Measurements from ENCODE around the gene CNTNAP5.

Gene CNTNAP5

DNA sequence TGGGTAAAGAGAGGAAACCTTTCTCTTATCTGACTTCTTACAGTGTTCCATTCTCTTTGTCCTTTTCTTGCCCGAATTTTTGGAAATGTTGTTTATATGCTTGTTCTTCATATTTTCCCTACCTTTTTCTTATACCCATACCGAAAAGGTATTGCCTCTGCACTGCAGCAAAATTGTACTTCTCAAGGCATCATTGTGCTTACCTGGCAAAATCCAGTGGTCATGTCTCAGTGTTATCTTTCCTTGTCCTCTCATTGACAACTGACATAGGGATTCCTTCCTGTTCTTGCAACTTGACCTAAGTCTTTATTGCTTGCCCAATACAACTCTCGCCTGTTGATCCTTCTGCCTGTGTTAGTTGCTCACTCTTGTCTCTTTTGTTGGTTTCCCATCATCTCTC, 842.2 kb downstream of the CNTNAP5 start:
- Mint-ChIP-seq H3K9me3 (no peaks in the 10 kb centered on the region), H3K4me1 (ENCODE audit: low read depth) (no peaks in the 10 kb centered on the region), H3K36me3 (ENCODE audit: low read depth) (no peaks in the 10 kb centered on the region), H3K4me3 (no peak overlapping the region), H3K27me3 (ENCODE audit: low read depth) (no peaks in the 10 kb centered on the region), H3K27ac (no peak overlapping the region)
- no peak for DNase-seq (ENCODE audit: low spot score)

DNA sequence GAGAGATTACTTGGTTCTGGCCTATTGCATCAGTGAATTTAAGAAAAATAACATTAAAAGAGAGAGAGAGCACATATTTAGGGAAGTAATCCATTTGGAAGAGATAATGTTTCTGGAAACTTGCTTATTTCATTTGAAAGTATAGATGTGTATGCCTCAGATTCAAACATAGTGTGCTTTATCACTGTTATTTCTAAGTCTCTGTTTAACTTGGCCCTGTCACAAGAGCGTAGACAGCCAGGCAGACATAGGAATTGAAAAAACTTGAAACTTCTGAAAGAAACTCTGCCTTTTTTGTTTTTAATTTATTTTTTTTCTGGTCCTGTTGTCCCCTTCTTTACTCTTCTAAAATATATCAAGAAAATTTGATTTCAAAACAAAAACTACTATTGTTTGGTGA, 849.1 kb downstream of the CNTNAP5 start:
- Mint-ChIP-seq H3K4me1 (ENCODE audit: low read depth) (no peaks in the 10 kb centered on the region), H3K36me3 (ENCODE audit: low read depth) (no peaks in the 10 kb centered on the region), H3K4me3 (no peak overlapping the region), H3K27ac (no peak overlapping the region), H3K9me3 (peaks cover 5% of the 10 kb centered on the region), H3K27me3 (ENCODE audit: low read depth) (no peaks in the 10 kb centered on the region)
- no peak for DNase-seq (ENCODE audit: low spot score)

DNA sequence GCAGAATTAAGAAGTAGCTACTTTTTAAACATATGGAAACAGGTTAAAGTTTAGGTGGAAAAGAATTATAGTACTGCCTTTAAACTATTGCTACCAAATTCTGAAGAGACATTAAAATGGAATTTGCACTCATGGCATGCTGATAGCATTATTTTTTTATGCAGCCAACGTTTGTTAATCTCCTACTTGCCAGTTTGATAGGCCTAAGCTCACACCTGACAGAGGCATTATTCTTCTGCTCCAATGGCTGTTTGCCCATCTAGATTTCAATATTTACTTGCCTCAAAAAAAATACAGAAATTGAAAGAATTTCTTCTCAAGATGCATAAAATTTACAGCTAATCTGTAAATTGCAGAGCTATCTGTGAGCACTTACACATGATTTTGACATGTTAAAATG, 849.6 kb downstream of the CNTNAP5 start:
- Mint-ChIP-seq H3K9me3 (peaks cover 5% of the 10 kb centered on the region), H3K27ac (no peak overlapping the region), H3K27me3 (ENCODE audit: low read depth) (no peaks in the 10 kb centered on the region), H3K4me3 (no peak overlapping the region), H3K4me1 (ENCODE audit: low read depth) (no peaks in the 10 kb centered on the region), H3K36me3 (ENCODE audit: low read depth) (no peaks in the 10 kb centered on the region)
- DNase-seq (ENCODE audit: low spot score): no peak

DNA sequence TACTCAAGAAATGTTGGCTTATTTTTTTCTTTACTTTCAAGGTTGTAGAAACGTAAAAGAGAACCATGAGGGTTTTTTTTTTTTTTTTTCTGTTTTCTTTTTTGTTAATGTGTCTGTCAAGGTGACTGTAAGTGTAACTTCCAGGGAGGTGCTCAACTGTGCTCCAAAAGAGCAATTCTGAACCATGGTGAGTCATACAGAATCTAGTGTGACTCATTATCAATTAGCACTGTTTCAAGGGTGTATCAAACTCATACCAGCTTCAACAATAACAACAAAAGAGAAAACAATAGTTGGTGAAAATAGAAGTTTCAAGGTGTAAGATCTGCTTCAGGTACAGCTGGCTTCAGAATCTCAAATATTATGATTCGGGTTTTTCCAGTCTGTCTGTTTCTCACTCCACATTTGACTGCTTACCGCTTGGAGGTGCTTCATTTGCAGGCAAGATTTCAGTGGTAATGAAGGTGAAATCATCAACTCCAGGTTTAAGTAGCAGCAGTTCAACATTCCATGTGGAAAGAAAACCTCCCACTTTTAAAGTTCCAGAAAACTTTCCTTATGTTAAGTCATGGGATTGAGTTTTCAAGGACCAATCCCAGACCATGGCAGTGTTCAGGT, 850.6 kb downstream of the CNTNAP5 start:
- Mint-ChIP-seq H3K4me1 (ENCODE audit: low read depth) (no peaks in the 10 kb centered on the region), H3K27me3 (ENCODE audit: low read depth) (no peaks in the 10 kb centered on the region), H3K36me3 (ENCODE audit: low read depth) (no peaks in the 10 kb centered on the region), H3K9me3 (peaks cover 6% of the 10 kb centered on the region), H3K4me3 (no peak overlapping the region), H3K27ac (no peak overlapping the region)
- no peak for DNase-seq (ENCODE audit: low spot score)

DNA sequence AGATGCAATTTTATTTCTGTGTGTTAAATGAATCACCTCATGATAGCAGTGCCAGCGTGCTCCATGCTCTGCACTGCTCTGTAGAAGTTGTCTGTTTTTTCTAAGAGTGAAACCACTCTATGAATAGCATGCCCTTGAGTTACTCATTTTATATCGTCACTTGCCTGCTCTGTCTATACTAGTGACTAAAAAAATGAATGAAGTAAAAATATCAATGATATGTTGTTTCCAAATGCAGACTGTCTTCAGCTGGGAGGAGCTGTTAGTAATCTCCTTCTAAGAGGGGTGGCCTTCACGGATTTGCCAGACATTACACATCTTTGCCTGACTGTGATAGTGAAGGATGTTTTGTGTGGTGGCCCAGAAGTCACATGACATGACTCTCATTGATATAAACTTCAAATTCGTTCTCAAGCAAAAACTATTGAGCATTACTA, 852.1 kb downstream of the CNTNAP5 start:
- no peaks in the 10 kb centered on the region for H3K27me3 Mint-ChIP-seq (ENCODE audit: low read depth)
- no peak for DNase-seq (ENCODE audit: low spot score)
- no peaks in the 10 kb centered on the region for H3K36me3 Mint-ChIP-seq (ENCODE audit: low read depth)
- no peaks in the 10 kb centered on the region for H3K4me1 Mint-ChIP-seq (ENCODE audit: low read depth)
- no peak overlapping the region for H3K27ac Mint-ChIP-seq
- no peak overlapping the region for H3K4me3 Mint-ChIP-seq
- H3K9me3 Mint-ChIP-seq: peaks cover 11% of the 10 kb centered on the region

DNA sequence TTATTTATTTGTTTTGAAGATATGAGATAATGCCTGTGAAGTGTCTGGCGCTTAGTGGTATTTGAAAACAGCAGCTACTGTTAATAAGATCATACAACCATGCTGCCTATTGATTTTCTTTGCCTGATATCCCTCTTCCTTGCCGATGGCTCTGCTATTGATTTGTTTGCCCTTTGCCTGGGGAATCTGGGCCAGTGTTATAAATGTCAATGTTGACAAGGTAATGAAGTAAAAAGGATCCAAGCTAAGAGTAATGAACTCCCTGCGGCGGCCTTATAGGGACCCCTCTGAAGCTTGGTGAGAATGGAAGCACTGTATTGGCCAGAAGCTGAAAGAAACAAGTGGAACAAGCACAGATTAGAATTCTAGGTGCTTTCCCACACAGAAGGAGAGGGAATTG, 854.6 kb downstream of the CNTNAP5 start:
- Mint-ChIP-seq H3K36me3 (ENCODE audit: low read depth) (no peaks in the 10 kb centered on the region), H3K27ac (no peak overlapping the region), H3K4me1 (ENCODE audit: low read depth) (no peaks in the 10 kb centered on the region), H3K27me3 (ENCODE audit: low read depth) (no peaks in the 10 kb centered on the region), H3K9me3 (peaks cover 23% of the 10 kb centered on the region), H3K4me3 (no peak overlapping the region)
- no peak for DNase-seq (ENCODE audit: low spot score)

DNA sequence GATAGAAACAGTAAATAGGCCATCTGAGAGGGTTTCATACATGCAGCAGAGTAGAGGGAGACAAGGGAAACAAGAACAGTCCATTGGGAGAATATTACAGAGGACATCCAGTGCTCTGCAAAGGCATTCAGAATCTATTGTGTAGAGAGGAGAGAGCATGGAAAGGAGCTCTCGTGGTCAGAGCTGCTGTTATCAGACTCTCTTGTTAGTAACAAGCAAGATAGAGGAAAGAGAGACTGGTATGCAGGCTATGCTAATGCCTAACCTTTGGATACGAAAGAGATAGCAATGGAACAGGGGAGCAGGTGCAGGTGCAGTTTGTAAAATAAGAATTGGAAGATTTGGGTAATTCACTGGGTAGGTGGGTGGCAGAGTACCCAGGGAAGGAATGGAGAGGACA, 855.9 kb downstream of the CNTNAP5 start:
- no peaks in the 10 kb centered on the region for H3K4me1 Mint-ChIP-seq (ENCODE audit: low read depth)
- no peaks in the 10 kb centered on the region for H3K36me3 Mint-ChIP-seq (ENCODE audit: low read depth)
- H3K27me3 Mint-ChIP-seq (ENCODE audit: low read depth): no peaks in the 10 kb centered on the region
- no peak overlapping the region for H3K4me3 Mint-ChIP-seq
- H3K27ac Mint-ChIP-seq: no peak overlapping the region
- peaks cover 23% of the 10 kb centered on the region for H3K9me3 Mint-ChIP-seq
- DNase-seq (ENCODE audit: low spot score): no peak

DNA sequence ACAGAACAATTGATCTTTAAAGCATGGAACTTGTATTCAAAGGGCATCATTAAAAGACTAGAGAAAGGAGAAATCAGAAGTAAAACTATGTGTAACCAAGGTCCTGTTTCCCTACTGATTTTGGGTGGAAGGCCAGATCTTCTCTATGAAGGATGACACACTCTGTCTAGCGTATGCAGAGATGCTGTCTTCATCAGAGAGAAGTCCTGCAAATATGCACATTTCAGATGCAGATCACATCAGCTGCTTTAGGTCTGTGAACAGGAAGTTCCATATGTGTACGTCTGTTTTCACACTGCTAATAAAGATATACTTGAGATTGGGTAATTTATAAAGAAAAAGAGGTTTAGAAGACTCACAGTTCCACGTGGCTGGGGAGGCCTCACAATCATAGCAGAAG, 857.3 kb downstream of the CNTNAP5 start:
- no peak for DNase-seq (ENCODE audit: low spot score)
- no peaks in the 10 kb centered on the region for H3K4me1 Mint-ChIP-seq (ENCODE audit: low read depth)
- H3K27ac Mint-ChIP-seq: no peak overlapping the region
- H3K36me3 Mint-ChIP-seq (ENCODE audit: low read depth): no peaks in the 10 kb centered on the region
- no peak overlapping the region for H3K4me3 Mint-ChIP-seq
- H3K27me3 Mint-ChIP-seq (ENCODE audit: low read depth): no peaks in the 10 kb centered on the region
- peaks cover 19% of the 10 kb centered on the region for H3K9me3 Mint-ChIP-seq

DNA sequence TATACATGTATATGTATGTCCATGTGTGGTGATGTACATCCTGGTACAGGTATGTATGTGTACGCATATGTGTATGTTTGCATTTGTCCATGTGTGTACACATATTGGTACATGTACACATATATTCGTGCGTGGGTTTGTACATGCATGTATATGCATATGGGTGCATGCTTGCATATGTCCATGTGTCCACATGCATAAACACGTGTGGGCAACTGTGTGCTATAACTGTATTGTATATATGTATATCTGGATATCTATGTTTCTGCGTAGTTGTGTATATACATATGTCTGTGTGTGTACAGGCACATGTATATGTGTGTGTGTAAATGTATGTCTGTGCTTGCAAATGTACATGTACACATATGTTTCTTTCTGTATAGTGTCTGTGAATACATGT, 858.5 kb downstream of the CNTNAP5 start:
- no peaks in the 10 kb centered on the region for H3K4me1 Mint-ChIP-seq (ENCODE audit: low read depth)
- no peak overlapping the region for H3K4me3 Mint-ChIP-seq
- DNase-seq (ENCODE audit: low spot score): no peak

DNA sequence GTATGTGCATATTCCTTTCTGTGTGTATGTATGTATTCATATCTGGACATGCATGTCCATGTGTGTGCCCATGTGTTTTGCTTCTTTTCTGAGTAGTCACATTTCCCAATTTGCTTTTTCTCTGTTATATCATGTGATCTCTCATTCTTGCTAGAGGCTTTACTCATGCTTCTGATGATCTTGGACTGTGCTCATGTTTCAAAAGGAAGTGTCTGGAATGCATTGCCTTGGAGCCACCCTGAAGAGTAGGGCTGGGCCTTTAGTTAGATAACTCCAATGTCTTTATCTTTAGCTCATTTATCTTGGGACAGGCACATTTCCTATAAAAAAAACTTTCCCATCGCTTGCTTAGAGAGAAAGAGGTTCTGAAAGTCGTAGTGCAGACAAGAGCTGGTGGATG, 859.2 kb downstream of the CNTNAP5 start:
- no peaks in the 10 kb centered on the region for H3K27me3 Mint-ChIP-seq (ENCODE audit: low read depth)
- no peak overlapping the region for H3K4me3 Mint-ChIP-seq
- no peak overlapping the region for H3K27ac Mint-ChIP-seq
- no peaks in the 10 kb centered on the region for H3K36me3 Mint-ChIP-seq (ENCODE audit: low read depth)
- H3K9me3 Mint-ChIP-seq: peaks cover 19% of the 10 kb centered on the region
- H3K4me1 Mint-ChIP-seq (ENCODE audit: low read depth): no peaks in the 10 kb centered on the region
- DNase-seq (ENCODE audit: low spot score): no peak

More for the DNA sequence above, 858.5 kb downstream of the CNTNAP5 start:
- no peaks in the 10 kb centered on the region for H3K27me3 Mint-ChIP-seq (ENCODE audit: low read depth)
- H3K36me3 Mint-ChIP-seq (ENCODE audit: low read depth): no peaks in the 10 kb centered on the region
- H3K9me3 Mint-ChIP-seq: peaks cover 19% of the 10 kb centered on the region
- H3K27ac Mint-ChIP-seq: no peak overlapping the region

DNA sequence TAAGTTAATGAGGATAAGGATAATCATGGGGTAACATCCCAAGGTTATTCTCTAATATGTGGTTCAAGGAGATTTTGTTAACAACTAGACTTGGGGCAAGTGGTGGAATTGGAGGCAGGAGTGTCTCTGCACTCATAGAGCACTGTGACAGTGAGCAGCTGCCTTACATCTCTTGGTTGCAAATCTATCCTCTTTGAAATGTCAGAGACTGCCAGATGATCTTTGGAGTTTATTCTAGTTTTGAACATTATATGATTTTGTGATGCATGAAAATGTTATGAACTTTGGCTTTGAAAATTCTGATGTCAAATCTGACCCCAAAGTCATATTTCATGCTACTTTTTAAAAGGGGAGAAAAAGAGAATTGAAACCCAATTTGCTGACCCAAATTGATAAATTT, 861.1 kb downstream of the CNTNAP5 start:
- H3K27me3 Mint-ChIP-seq (ENCODE audit: low read depth): no peaks in the 10 kb centered on the region
- no peaks in the 10 kb centered on the region for H3K36me3 Mint-ChIP-seq (ENCODE audit: low read depth)
- H3K27ac Mint-ChIP-seq: no peak overlapping the region
- DNase-seq (ENCODE audit: low spot score): no peak
- H3K9me3 Mint-ChIP-seq: peaks cover 19% of the 10 kb centered on the region
- no peak overlapping the region for H3K4me3 Mint-ChIP-seq
- no peaks in the 10 kb centered on the region for H3K4me1 Mint-ChIP-seq (ENCODE audit: low read depth)

DNA sequence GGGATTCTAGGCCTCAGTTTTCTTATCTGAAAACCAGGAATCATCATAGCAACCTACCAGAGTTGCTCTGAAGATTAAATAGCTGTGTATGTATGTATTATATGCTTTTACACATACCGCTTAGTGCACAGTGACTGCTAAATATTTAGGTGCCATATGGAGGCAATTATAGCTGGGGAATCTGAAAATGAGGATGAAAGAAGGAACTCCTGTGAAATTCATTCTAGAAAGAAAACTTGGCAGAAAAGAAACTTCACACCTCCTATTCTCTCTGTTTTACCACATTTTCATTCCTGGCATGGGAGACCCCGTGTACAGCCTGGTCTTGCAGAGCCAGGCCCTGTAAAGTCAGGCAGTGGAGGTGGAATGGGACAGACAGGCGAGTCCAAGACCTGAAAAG, 862.4 kb downstream of the CNTNAP5 start:
- DNase-seq (ENCODE audit: low spot score): no peak
- Mint-ChIP-seq H3K4me1 (ENCODE audit: low read depth) (no peaks in the 10 kb centered on the region), H3K4me3 (no peak overlapping the region), H3K9me3 (peaks cover 19% of the 10 kb centered on the region), H3K36me3 (ENCODE audit: low read depth) (no peaks in the 10 kb centered on the region), H3K27me3 (ENCODE audit: low read depth) (no peaks in the 10 kb centered on the region), H3K27ac (no peak overlapping the region)

DNA sequence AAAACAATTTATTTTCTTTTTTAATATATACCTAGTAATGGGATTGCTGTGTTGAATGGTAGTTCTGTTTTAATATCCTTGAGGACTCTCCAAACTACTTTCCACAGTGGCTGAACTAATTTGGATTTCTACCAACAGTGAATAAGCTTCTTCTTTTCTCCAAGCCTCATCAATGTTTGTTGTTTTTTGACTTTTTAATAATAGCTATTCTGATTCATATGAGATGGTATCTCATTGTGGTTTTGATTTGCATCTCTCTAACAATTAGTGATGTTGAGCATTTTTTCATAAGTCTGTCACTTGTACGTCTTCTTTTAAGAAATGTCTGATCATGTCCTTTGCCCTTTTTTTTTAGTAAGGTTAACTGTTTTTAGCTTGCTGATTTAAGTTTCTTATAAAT, 863.3 kb downstream of the CNTNAP5 start:
- peaks cover 18% of the 10 kb centered on the region for H3K9me3 Mint-ChIP-seq
- H3K4me3 Mint-ChIP-seq: no peak overlapping the region
- no peaks in the 10 kb centered on the region for H3K27me3 Mint-ChIP-seq (ENCODE audit: low read depth)
- H3K27ac Mint-ChIP-seq: no peak overlapping the region
- DNase-seq (ENCODE audit: low spot score): no peak
- H3K4me1 Mint-ChIP-seq (ENCODE audit: low read depth): no peaks in the 10 kb centered on the region
- no peaks in the 10 kb centered on the region for H3K36me3 Mint-ChIP-seq (ENCODE audit: low read depth)

DNA sequence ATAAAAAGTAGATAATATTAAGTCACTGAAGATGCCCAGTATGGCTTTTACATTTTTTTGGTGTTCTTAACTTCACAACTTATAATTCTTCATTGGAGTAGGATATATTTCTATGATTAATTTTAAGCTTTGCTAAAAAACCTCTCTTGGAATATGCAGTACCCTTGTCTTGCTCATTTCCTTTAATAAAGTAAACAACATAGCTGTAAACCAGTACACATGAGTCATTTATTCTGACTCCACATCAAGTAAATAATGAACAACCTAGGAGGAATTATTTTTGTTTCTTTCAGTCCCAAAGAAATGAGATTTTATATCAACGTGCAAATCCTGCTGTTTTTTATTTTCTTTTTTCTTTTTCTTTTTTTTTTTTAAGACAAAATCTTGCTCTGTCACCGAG, 869.1 kb downstream of the CNTNAP5 start:
- H3K4me3 Mint-ChIP-seq: no peak overlapping the region
- no peaks in the 10 kb centered on the region for H3K4me1 Mint-ChIP-seq (ENCODE audit: low read depth)
- no peak for DNase-seq (ENCODE audit: low spot score)
- H3K27ac Mint-ChIP-seq: no peak overlapping the region
- H3K9me3 Mint-ChIP-seq: peaks cover 19% of the 10 kb centered on the region
- H3K36me3 Mint-ChIP-seq (ENCODE audit: low read depth): no peaks in the 10 kb centered on the region
- no peaks in the 10 kb centered on the region for H3K27me3 Mint-ChIP-seq (ENCODE audit: low read depth)

DNA sequence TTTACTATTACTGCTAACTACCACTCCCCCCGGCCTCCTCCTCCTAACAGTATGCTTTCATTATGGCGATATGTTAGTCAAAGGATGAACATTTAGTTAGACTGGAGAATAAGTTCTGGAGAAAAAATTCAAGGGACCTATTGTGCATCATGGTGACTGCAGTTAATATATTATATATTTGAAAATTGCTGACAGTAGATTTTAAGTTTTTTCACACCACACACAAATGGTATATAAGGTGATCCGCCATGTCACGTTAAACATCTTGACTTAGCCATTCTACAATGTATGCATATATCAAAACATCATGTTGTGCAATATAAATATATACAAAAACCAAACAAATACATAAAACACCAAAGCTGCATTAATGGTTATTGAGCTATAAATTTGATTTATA, 873.7 kb downstream of the CNTNAP5 start:
- no peak for DNase-seq (ENCODE audit: low spot score)
- Mint-ChIP-seq H3K27me3 (ENCODE audit: low read depth) (no peaks in the 10 kb centered on the region), H3K4me1 (ENCODE audit: low read depth) (no peaks in the 10 kb centered on the region), H3K4me3 (no peak overlapping the region), H3K27ac (no peak overlapping the region), H3K36me3 (ENCODE audit: low read depth) (no peaks in the 10 kb centered on the region), H3K9me3 (peaks cover 24% of the 10 kb centered on the region)
